HEK293 (cell line): Measurements from ENCODE around the gene ARHGAP24.
"Not testable (repeated sequence)": the region's sequence is repeated elsewhere in the genome, so short reads cannot be mapped to it uniquely, and the experiment has no call there.

Experiments used
- CTCF ChIA-PET: fragments of 350-600 bp; formaldehyde crosslinking; extraction: SDS; loops from one replicate; lab custom pipeline; 2021; ENCODE audit warnings: antibody characterized with exemption; lab: Yijun Ruan, JAX
- POLR2A ChIA-PET: fragments of 300-600 bp; formaldehyde crosslinking; extraction: SDS; loops from one replicate; lab custom pipeline; 2020; ENCODE audit warnings: antibody characterized with exemption, inconsistent platforms; lab: Yijun Ruan, JAX
- H3K27ac ChIP-seq: fragments of 200-500 bp; sonication (Bioruptor generic); 2 replicates; pipeline ENCODE4 v1.5.1; 2014; ENCODE audit warnings: low read depth, low read length, control low read depth, inconsistent platforms; ENCODE audit errors: extremely low read depth
- H3K36me3 ChIP-seq, 2 experiments: fragments of 200-500 bp in 1 of 2; sonication (Bioruptor generic) in 1 of 2; 1 replicate in 1 of 2; 2 replicates in 1 of 2; pipeline ENCODE4 v1.5.1; 2014 to 2017; ENCODE audit warnings: inconsistent platforms in 2 of 2, low read length in 2 of 2; ENCODE audit not compliant: control insufficient read depth in 2 of 2, insufficient read depth in 1 of 2
- H3K4me1 ChIP-seq: fragments of 200-500 bp; sonication (Bioruptor generic); 2 replicates; pipeline ENCODE4 v1.5.1; 2014; ENCODE audit warnings: mild to moderate bottlenecking, low read length, inconsistent platforms; ENCODE audit not compliant: control insufficient read depth, insufficient read depth
- H3K4me3 ChIP-seq: 2 replicates; pipeline ENCODE4 v1.5.1; 2011; ENCODE audit warnings: low read depth, mild to moderate bottlenecking, control low read depth, low read length, moderate library complexity
- H3K9me3 ChIP-seq: fragments of 200-500 bp; sonication (Bioruptor generic); 2 replicates; pipeline ENCODE4 v1.5.1; 2014; ENCODE audit warnings: low read depth, low read length, inconsistent platforms; ENCODE audit not compliant: control insufficient read depth, insufficient read depth
- ATF2 ChIP-seq: fragments of 450-650 bp; formaldehyde crosslinking; IDR thresholded peaks from 2 replicates; pipeline ENCODE4 v1.5.1; 2016; ENCODE audit warnings: missing biosample characterization, missing genetic modification characterization, low read depth
- BCL11A ChIP-seq: fragments of 450-650 bp; formaldehyde crosslinking; IDR thresholded peaks from 2 replicates; pipeline ENCODE4 v1.5.1; 2016; ENCODE audit warnings: low read depth, missing biosample characterization, missing genetic modification characterization
- ELK4 ChIP-seq: IDR thresholded peaks from 2 replicates; pipeline ENCODE4 v1.6.1; 2011; ENCODE audit warnings: mild to moderate bottlenecking, low read depth, low read length, borderline replicate concordance
- GLIS1 ChIP-seq: fragments of 450-650 bp; formaldehyde crosslinking; IDR thresholded peaks from 2 replicates; pipeline ENCODE4 v1.5.1; 2016; ENCODE audit warnings: missing biosample characterization, missing genetic modification characterization
- SALL2 ChIP-seq: fragments of 450-650 bp; formaldehyde crosslinking; IDR thresholded peaks from 2 replicates; pipeline ENCODE4 v1.5.0; 2017; ENCODE audit warnings: missing biosample characterization, mild to moderate bottlenecking, missing genetic modification characterization, borderline replicate concordance
- WT1 ChIP-seq: fragments of 450-650 bp; formaldehyde crosslinking; IDR thresholded peaks from 2 replicates; pipeline ENCODE4 v1.5.1; 2016; ENCODE audit warnings: missing biosample characterization, missing genetic modification characterization
- ZBTB1 ChIP-seq: fragments of 450-650 bp; formaldehyde crosslinking; IDR thresholded peaks from 2 replicates; pipeline ENCODE4 v1.5.1; 2016; ENCODE audit warnings: missing biosample characterization, missing genetic modification characterization
- ZNF132 ChIP-seq: fragments of 450-650 bp; formaldehyde crosslinking; IDR thresholded peaks from 2 replicates; pipeline ENCODE4 v1.5.1; 2017; ENCODE audit warnings: missing biosample characterization, missing genetic modification characterization, borderline replicate concordance
- ZNF140 ChIP-seq: fragments of 450-650 bp; formaldehyde crosslinking; IDR thresholded peaks from 2 replicates; pipeline ENCODE4 v1.5.1; 2016; ENCODE audit warnings: missing biosample characterization, missing genetic modification characterization
- ZNF146 ChIP-seq: fragments of 450-650 bp; formaldehyde crosslinking; IDR thresholded peaks from 2 replicates; pipeline ENCODE4 v1.5.1; 2016; ENCODE audit warnings: missing biosample characterization, missing genetic modification characterization
- ZNF157 ChIP-seq: fragments of 450-650 bp; formaldehyde crosslinking; IDR thresholded peaks from 2 replicates; pipeline ENCODE4 v1.5.1; 2016; ENCODE audit warnings: missing biosample characterization, missing genetic modification characterization
- ZNF174 ChIP-seq: fragments of 450-650 bp; formaldehyde crosslinking; IDR thresholded peaks from 2 replicates; pipeline ENCODE4 v1.5.0; 2017; ENCODE audit warnings: missing biosample characterization, mild to moderate bottlenecking, missing genetic modification characterization
- ZNF211 ChIP-seq: fragments of 450-650 bp; formaldehyde crosslinking; IDR thresholded peaks from 2 replicates; pipeline ENCODE4 v1.5.1; 2016; ENCODE audit warnings: low read depth, missing biosample characterization, missing genetic modification characterization
- ZNF24 ChIP-seq: fragments of 450-650 bp; formaldehyde crosslinking; IDR thresholded peaks from 2 replicates; pipeline ENCODE4 v1.5.1; 2016; ENCODE audit warnings: missing biosample characterization, missing genetic modification characterization
- ZNF248 ChIP-seq: fragments of 450-650 bp; formaldehyde crosslinking; IDR thresholded peaks from 2 replicates; pipeline ENCODE4 v1.5.1; 2017; ENCODE audit warnings: missing biosample characterization, missing genetic modification characterization
- ZNF354C ChIP-seq: fragments of 450-650 bp; formaldehyde crosslinking; IDR thresholded peaks from 2 replicates; pipeline ENCODE4 v1.5.1; 2016; ENCODE audit warnings: missing biosample characterization, missing genetic modification characterization, low read depth, borderline replicate concordance
- ZNF510 ChIP-seq: fragments of 450-650 bp; formaldehyde crosslinking; IDR thresholded peaks from 2 replicates; pipeline ENCODE4 v1.5.1; 2018; ENCODE audit warnings: mild to moderate bottlenecking, missing genetic modification characterization, missing biosample characterization; ENCODE audit not compliant: insufficient replicate concordance
- ZNF513 ChIP-seq: fragments of 450-650 bp; IDR thresholded peaks from 2 replicates; pipeline ENCODE4 v1.5.1; 2018; ENCODE audit warnings: missing biosample characterization, missing genetic modification characterization
- ZNF514 ChIP-seq: fragments of 450-650 bp; formaldehyde crosslinking; IDR thresholded peaks from 2 replicates; pipeline ENCODE4 v1.5.1; 2016; ENCODE audit warnings: missing biosample characterization, missing genetic modification characterization
- ZNF530 ChIP-seq: fragments of 450-650 bp; formaldehyde crosslinking; IDR thresholded peaks from 2 replicates; pipeline ENCODE4 v1.5.1; 2016; ENCODE audit warnings: low read depth, missing biosample characterization, missing genetic modification characterization
- ZNF555 ChIP-seq: fragments of 450-650 bp; formaldehyde crosslinking; conservative IDR thresholded peaks from 2 replicates; pipeline ENCODE4 v1.5.1; 2017; ENCODE audit warnings: missing biosample characterization, mild to moderate bottlenecking, missing genetic modification characterization, inconsistent platforms
- ZNF600 ChIP-seq: fragments of 450-650 bp; formaldehyde crosslinking; IDR thresholded peaks from 2 replicates; pipeline ENCODE4 v1.5.1; 2016; ENCODE audit warnings: missing biosample characterization, missing genetic modification characterization
- ZNF658 ChIP-seq: fragments of 450-650 bp; formaldehyde crosslinking; IDR thresholded peaks from 2 replicates; pipeline ENCODE4; 2016; ENCODE audit warnings: missing biosample characterization, missing genetic modification characterization
- ZNF701 ChIP-seq: fragments of 450-650 bp; formaldehyde crosslinking; IDR thresholded peaks from 2 replicates; pipeline ENCODE4 v1.5.1; 2016; ENCODE audit warnings: missing biosample characterization, missing genetic modification characterization
- TF ChIP-seq, protein P1 (sequence below): fragments of 450-650 bp; formaldehyde crosslinking; IDR thresholded peaks from 2 replicates; pipeline ENCODE4 v1.5.1; 2016; ENCODE audit warnings: missing biosample characterization, missing genetic modification characterization
- TF ChIP-seq, protein P2 (sequence below): fragments of 450-650 bp; formaldehyde crosslinking; IDR thresholded peaks from 2 replicates; pipeline ENCODE4 v1.5.1; 2016; ENCODE audit warnings: missing biosample characterization, missing genetic modification characterization

ARHGAP24 gene

DNA sequence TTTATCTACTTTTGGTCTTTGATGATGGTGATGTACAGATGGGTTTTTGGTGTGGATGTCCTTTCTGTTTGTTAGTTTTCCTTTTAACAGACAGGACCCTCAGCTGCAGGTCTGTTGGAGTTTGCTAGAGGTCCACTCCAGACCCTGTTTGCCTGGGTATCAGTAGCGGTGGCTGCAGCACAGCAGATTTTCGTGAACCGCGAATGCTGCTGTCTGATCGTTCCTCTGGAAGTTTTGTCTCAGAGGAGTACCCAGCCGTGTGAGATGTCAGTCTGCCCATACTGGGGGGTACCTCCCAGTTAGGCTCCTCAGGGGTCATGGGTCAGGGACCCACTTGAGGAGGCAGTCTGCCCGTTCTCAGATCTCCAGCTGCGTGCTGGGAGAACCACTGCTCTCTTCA is 191.7 kb downstream of the ARHGAP24 start:
- CTCF ChIA-PET: interaction anchor here (0.7 kb wide), 1 partner anchor 112 kb away, joined by 3 read pairs; no protein-coding TSS in a partner anchor
- H3K4me3 ChIP-seq, H3K9me3 ChIP-seq, H3K36me3 ChIP-seq, H3K4me1 ChIP-seq, POLR2A ChIA-PET, H3K27ac ChIP-seq: not testable (repeated sequence)

DNA sequence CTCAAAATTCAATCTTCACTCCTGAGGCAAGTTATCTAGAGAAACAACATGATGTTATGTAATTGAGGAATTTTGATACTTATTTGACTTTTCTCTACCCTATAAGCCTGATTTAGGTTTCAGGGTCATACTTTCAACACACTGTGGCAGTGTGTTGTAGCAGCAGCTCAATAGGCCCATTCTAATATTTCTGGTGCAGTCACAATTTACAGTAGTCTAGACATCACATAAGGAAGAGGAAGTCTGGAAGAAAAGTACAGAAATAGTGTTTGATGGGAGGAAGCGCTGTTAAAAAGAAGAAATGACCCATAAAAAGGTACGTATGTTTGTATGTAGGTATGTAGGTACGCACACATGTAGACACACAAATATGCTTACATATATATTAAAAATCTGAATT is 194.3 kb downstream of the ARHGAP24 start:
- Histone ChIP-seq H3K27ac (no peak overlapping the region), H3K36me3 (no peaks in the 10 kb centered on the region), H3K9me3 (no peaks in the 10 kb centered on the region), H3K4me1 (no peaks in the 10 kb centered on the region), H3K4me3 (no peak overlapping the region)
- ChIA-PET POLR2A (no interaction called here), CTCF (no interaction called here)
- TF ChIP-seq ZNF701 (tag by site-specific recombination) (no peak), ZNF555 (tag by site-specific recombination) (no peak), WT1 (tag by site-specific recombination) (no peak), GLIS1 (no peak), ZNF146 (no peak), BCL11A (tag by site-specific recombination) (no peak), ZNF157 (tag by site-specific recombination) (no peak), ZNF211 (no peak), ZNF514 (tag by site-specific recombination) (no peak), ZNF510 (no peak), ZNF24 (no peak), ZNF174 (tag by site-specific recombination) (no peak), ZNF140 (no peak), SALL2 (no peak), ZNF530 (tag by site-specific recombination) (no peak), ATF2 (tag by site-specific recombination) (no peak), ZNF513 (tag by site-specific recombination) (no peak)
- TF ChIP-seq, protein P1, sequence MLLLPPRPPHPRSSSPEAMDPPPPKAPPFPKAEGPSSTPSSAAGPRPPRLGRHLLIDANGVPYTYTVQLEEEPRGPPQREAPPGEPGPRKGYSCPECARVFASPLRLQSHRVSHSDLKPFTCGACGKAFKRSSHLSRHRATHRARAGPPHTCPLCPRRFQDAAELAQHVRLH (tag by site-specific recombination): no peak

DNA sequence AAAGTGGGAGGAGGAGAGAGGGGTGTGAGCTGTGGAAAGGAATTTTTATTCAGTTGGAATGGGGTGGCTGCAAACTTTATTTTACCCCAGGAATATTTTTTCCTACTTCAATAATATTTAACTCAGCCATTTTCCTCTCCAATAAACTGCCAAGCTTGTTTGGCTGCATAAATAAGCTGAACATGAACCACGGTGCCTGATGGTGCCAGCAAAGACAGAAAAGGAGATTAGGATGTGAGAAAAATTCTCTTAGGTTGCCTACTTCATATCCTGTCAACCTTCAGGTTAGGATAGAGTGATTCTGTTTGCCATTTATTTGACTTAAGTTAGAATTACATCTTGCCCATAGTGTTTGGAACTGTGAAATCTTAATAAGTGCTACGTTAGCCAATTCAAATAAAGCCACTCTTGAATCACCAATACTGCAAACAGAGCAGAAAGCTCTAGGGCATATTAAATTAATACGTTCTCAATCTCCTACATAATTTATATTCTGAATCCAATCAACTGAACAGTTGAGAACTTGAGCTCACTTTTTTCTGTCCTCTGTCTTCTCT is 195.1 kb downstream of the ARHGAP24 start:
- POLR2A ChIA-PET: no interaction called here
- Histone ChIP-seq H3K36me3 (no peaks in the 10 kb centered on the region), H3K4me1 (no peaks in the 10 kb centered on the region), H3K9me3 (no peaks in the 10 kb centered on the region), H3K4me3 (no peak overlapping the region), H3K27ac (no peak overlapping the region)
- CTCF ChIA-PET: no interaction called here
- TF ChIP-seq, protein P2, sequence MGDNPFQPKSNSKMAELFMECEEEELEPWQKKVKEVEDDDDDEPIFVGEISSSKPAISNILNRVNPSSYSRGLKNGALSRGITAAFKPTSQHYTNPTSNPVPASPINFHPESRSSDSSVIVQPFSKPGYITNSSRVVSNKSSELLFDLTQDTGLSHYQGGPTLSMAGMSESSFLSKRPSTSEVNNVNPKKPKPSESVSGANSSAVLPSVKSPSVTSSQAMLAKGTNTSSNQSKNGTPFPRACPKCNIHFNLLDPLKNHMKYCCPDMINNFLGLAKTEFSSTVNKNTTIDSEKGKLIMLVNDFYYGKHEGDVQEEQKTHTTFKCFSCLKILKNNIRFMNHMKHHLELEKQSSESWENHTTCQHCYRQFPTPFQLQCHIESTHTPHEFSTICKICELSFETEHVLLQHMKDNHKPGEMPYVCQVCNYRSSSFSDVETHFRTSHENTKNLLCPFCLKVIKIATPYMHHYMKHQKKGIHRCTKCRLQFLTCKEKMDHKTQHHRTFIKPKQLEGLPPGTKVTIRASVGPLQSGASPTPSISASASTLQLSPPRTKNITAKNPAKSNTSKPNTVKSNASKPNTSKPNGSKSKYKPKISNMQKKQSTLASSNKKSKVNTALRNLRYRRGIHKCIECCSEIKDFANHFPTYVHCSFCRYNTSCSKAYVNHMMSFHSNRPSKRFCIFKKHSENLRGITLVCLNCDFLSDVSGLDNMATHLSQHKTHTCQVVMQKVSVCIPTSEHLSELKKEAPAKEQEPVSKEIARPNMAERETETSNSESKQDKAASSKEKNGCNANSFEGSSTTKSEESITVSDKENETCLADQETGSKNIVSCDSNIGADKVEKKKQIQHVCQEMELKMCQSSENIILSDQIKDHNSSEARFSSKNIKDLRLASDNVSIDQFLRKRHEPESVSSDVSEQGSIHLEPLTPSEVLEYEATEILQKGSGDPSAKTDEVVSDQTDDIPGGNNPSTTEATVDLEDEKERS (tag by site-specific recombination): no peak
- TF ChIP-seq ZNF354C: no peak
- no peak for TF ChIP-seq ZNF600 (tag by site-specific recombination)
- no peak for TF ChIP-seq ZBTB1 (tag by site-specific recombination)
- TF ChIP-seq ZNF248 (tag by site-specific recombination): no peak
- no peak for TF ChIP-seq ZNF132 (tag by site-specific recombination)
- no peak for TF ChIP-seq ZNF658 (tag by site-specific recombination)
- no peak for TF ChIP-seq ELK4
